Measurements from ENCODE around the gene BMAL2. TPM values are rescaled to one million over a fixed set of nuclear protein-coding genes. Genes with fewer than 3 reads are reported as not detected.

Gene BMAL2, protein sequence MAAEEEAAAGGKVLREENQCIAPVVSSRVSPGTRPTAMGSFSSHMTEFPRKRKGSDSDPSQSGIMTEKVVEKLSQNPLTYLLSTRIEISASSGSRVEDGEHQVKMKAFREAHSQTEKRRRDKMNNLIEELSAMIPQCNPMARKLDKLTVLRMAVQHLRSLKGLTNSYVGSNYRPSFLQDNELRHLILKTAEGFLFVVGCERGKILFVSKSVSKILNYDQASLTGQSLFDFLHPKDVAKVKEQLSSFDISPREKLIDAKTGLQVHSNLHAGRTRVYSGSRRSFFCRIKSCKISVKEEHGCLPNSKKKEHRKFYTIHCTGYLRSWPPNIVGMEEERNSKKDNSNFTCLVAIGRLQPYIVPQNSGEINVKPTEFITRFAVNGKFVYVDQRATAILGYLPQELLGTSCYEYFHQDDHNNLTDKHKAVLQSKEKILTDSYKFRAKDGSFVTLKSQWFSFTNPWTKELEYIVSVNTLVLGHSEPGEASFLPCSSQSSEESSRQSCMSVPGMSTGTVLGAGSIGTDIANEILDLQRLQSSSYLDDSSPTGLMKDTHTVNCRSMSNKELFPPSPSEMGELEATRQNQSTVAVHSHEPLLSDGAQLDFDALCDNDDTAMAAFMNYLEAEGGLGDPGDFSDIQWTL
- 1 to 10 TPM in 2 of 4 donors, under 1 TPM in 2; 0.39 to 2.4 (median 1.4) TPM for total RNA-seq

- peak within 1 kb of the TSS; percentile 36 to 71 (median 60) for H3K4me3 ChIP-seq
- no peaks in the 10 kb centered on the region for H3K9me3 ChIP-seq
- H3K27me3 ChIP-seq: peaks cover 0 to 22% of the 10 kb centered on the region in 2 donors
- peak within 1 kb of the TSS in 1 of 4 donors; percentile 60 for H3K27ac ChIP-seq
- DNase-seq (ENCODE audit: low spot score in 2 of 2): no peak
- TF ChIP-seq EP300 (IDR thresholded peaks at IDR 0.05) (no peak), POLR2A (IDR thresholded peaks at IDR 0.05) (no peak)
- TF ChIP-seq, protein P1, sequence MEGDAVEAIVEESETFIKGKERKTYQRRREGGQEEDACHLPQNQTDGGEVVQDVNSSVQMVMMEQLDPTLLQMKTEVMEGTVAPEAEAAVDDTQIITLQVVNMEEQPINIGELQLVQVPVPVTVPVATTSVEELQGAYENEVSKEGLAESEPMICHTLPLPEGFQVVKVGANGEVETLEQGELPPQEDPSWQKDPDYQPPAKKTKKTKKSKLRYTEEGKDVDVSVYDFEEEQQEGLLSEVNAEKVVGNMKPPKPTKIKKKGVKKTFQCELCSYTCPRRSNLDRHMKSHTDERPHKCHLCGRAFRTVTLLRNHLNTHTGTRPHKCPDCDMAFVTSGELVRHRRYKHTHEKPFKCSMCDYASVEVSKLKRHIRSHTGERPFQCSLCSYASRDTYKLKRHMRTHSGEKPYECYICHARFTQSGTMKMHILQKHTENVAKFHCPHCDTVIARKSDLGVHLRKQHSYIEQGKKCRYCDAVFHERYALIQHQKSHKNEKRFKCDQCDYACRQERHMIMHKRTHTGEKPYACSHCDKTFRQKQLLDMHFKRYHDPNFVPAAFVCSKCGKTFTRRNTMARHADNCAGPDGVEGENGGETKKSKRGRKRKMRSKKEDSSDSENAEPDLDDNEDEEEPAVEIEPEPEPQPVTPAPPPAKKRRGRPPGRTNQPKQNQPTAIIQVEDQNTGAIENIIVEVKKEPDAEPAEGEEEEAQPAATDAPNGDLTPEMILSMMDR (IDR thresholded peaks at IDR 0.05): no peak
- WGBS, 2 donors: 0% methylated on average over 4 to 44 of the region's 96 CpGs
- H3K4me1 ChIP-seq: peaks cover 0 to 23% (median 4%) of the 10 kb centered on the region in 4 donors
- no peaks in the 10 kb centered on the region for H3K36me3 ChIP-seq
Measured at GRCh38 chr12:27332714-27333402, at the start of gene BMAL2. BMAL2 (plus strand) TSS chr12:27332836; CDS start chr12:27333073, 237 bp downstream.

DNA sequence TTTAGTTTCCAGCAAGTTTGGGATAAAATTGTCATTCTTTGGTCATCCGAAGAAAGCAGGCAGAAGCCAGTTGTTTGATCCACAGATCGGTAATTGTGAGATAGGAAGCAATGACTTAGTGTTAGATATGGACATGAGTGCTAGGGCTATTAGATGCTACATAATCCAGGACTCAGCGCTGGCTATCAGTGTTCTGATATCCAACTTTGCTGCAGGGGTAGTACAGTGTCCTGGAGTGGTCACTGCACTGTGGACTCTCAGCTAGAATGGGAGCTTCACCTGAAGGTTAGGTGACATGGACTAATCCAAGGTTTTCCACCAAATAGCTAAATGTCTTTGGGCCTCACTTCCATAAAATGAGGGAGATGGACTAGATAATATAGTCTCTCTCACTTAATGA is 48.6 kb upstream of the BMAL2 start:
- Histone ChIP-seq H3K27ac (peak overlapping the region in 2 of 4 donors; percentile 36 to 64), H3K27me3 (no peaks in the 10 kb centered on the region), H3K4me1 (peaks cover 0 to 34% (median 7%) of the 10 kb centered on the region in 4 donors), H3K36me3 (no peaks in the 10 kb centered on the region), H3K4me3 (no peak overlapping the region), H3K9me3 (no peaks in the 10 kb centered on the region)
- 92 to 93% methylated on average over 3 of the region's 3 CpGs for WGBS, 2 donors
- TF ChIP-seq, protein P1 (IDR thresholded peaks at IDR 0.05): no peak
- no peak for DNase-seq (ENCODE audit: low spot score in 2 of 2)

DNA sequence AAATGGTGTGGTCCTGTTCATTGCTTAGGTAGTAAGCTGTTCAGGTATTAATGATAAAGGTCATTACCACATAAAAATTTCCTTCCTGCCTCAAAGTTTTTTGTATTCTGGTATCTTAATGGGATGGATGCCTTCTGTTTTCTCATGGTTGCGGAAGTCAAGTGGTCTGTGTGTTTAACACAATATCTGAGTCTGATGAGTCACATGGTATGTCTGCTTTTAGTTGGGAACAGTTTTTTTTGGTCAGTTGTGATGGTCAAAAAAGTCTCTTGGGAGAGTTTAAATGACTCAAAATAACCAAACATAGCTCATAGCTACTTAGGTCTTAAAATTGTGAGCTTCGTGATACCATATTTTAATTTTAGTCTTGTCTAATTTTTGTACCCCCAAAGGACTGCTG is 47.9 kb upstream of the BMAL2 start:
- no peak for TF ChIP-seq POLR2A (IDR thresholded peaks at IDR 0.05)
- TF ChIP-seq EP300 (IDR thresholded peaks at IDR 0.05): peak; percentile 13 to 43
- Histone ChIP-seq H3K27ac (peak overlapping the region in 2 of 4 donors; percentile 36 to 64), H3K36me3 (no peaks in the 10 kb centered on the region), H3K4me3 (no peak overlapping the region), H3K9me3 (no peaks in the 10 kb centered on the region), H3K27me3 (no peaks in the 10 kb centered on the region), H3K4me1 (peaks cover 0 to 31% (median 5%) of the 10 kb centered on the region in 4 donors)
- 63 to 69% methylated on average over 2 of the region's 2 CpGs for whole genome bisulfite sequencing, 2 donors
- no peak for DNase-seq (ENCODE audit: low spot score in 2 of 2)

DNA sequence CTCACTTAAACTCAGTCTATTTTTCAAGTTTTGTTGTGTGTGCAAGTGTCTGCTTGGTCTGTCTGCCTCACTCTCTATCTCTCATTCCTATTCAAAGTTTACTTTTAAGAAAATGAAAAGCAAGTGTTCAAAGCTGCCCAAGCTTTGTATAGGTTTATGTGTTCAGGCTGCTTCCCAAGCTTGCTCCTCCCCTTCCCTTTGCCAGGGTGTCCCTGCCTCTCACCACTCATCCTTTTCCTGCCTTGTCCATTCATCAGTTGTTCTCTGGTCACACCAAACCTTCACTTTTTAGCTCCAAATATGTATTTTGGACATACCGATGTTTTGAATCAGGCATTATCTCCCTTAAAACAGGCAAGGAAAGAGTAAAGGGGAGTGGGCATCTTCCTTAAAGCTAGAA is 47.2 kb upstream of the BMAL2 start:
- peaks cover 0 to 25% (median 3%) of the 10 kb centered on the region in 4 donors for H3K4me1 ChIP-seq

DNA sequence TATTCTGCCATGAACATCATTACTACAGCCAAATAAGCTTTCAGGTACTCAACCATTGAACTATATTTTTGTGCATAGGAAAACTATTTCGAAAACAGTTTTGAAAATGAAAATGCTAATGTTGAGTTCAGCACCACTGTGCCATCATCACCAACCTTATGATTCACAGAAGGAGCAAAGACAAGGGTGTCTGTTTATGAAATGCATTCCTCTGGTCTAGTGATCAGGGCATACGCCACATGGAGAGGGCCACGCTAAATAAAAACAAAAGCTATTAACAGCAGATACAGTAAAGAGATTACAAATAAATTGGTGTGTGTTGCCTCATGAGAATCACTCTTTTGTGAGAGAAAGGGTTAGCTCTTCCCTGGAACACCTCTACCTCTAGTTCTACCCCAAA is 43.2 kb upstream of the BMAL2 start:
- no peak for TF ChIP-seq EP300 (IDR thresholded peaks at IDR 0.05)
- no peak for TF ChIP-seq POLR2A (IDR thresholded peaks at IDR 0.05)
- TF ChIP-seq, protein P1 (IDR thresholded peaks at IDR 0.05): no peak
- Histone ChIP-seq H3K27ac (no peak overlapping the region), H3K9me3 (no peaks in the 10 kb centered on the region), H3K27me3 (no peaks in the 10 kb centered on the region), H3K4me1 (peaks cover 0 to 42% (median 7%) of the 10 kb centered on the region in 4 donors), H3K4me3 (no peak overlapping the region), H3K36me3 (no peaks in the 10 kb centered on the region)
- WGBS, 2 donors: 82 to 89% methylated on average over 3 of the region's 3 CpGs
- no peak for DNase-seq (ENCODE audit: low spot score in 2 of 2)

More for the DNA sequence above, 47.2 kb upstream of the BMAL2 start:
- H3K4me3 ChIP-seq: no peak overlapping the region
- peak overlapping the region in 2 of 4 donors; percentile 53 to 64 for H3K27ac ChIP-seq
- TF ChIP-seq EP300 (IDR thresholded peaks at IDR 0.05) (no peak), POLR2A (IDR thresholded peaks at IDR 0.05) (no peak)
- TF ChIP-seq, protein P1 (IDR thresholded peaks at IDR 0.05): no peak
- no peaks in the 10 kb centered on the region for H3K36me3 ChIP-seq
- H3K9me3 ChIP-seq: no peaks in the 10 kb centered on the region
- no peak for DNase-seq (ENCODE audit: low spot score in 2 of 2)
- H3K27me3 ChIP-seq: no peaks in the 10 kb centered on the region
- 83 to 90% methylated on average over 1 of the region's 1 CpG for WGBS, 2 donors
